Liver (tissue), 9 donors: ENCODE results near the gene DLAT. TPM values are rescaled to one million over a fixed set of nuclear protein-coding genes. Genes with fewer than 3 reads are reported as not detected.

ENCODE experiments used
- DNase-seq: peaks from one replicate; pipeline ENCODE4 v3.0.0-alpha.2; 2017; ENCODE audit warnings: low spot score
- H3K27ac ChIP-seq, 2 donors: one replicate each; pipeline ENCODE4 v1.7.0; 2013; ENCODE audit warnings: inconsistent platforms in 2 of 2, low read length in 2 of 2, control low read depth in 1 of 2, low read depth in 1 of 2, mild to moderate bottlenecking in 1 of 2
- H3K27me3 ChIP-seq, 4 donors: one replicate each; pipeline versions ENCODE4 v1.6.1 to v1.7.0; 2013; ENCODE audit warnings: low read length in 3 of 4, inconsistent platforms in 1 of 4, mild to moderate bottlenecking in 1 of 4, moderate library complexity in 1 of 4; ENCODE audit not compliant: control insufficient read depth in 4 of 4, insufficient read depth in 4 of 4
- H3K36me3 ChIP-seq, 4 donors: one replicate each; pipeline versions ENCODE4 v1.6.1 to v1.7.0; 2013; ENCODE audit warnings: low read length in 3 of 4, mild to moderate bottlenecking in 3 of 4, low read depth in 1 of 4, moderate library complexity in 1 of 4; ENCODE audit not compliant: control insufficient read depth in 4 of 4, insufficient read depth in 3 of 4
- H3K4me1 ChIP-seq, 4 donors: one replicate each; pipeline versions ENCODE4 v1.6.1 to v1.7.0; 2013; ENCODE audit warnings: low read length in 3 of 4, mild to moderate bottlenecking in 3 of 4, moderate library complexity in 1 of 4; ENCODE audit not compliant: control insufficient read depth in 4 of 4, insufficient read depth in 4 of 4
- H3K4me3 ChIP-seq, 3 donors: one replicate each; pipeline versions ENCODE4 v1.6.1 to v1.7.0; 2013; ENCODE audit warnings: low read length in 3 of 3, control low read depth in 1 of 3, low read depth in 1 of 3, mild to moderate bottlenecking in 1 of 3
- H3K9ac ChIP-seq, 2 donors: one replicate each; pipeline ENCODE4 v1.7.0; 2013; ENCODE audit warnings: low read length in 2 of 2, mild to moderate bottlenecking in 2 of 2, moderate library complexity in 2 of 2, control low read depth in 1 of 2, low read depth in 1 of 2
- H3K9me3 ChIP-seq, 4 donors: one replicate each; pipeline versions ENCODE4 v1.6.1 to v1.7.0; 2013; ENCODE audit warnings: low read length in 3 of 4; ENCODE audit not compliant: control insufficient read depth in 4 of 4
- ATF3 ChIP-seq: IDR thresholded peaks from 2 replicates; pipeline ENCODE4 v1.6.1; 2016; ENCODE audit warnings: antibody characterized with exemption
- EGR1 ChIP-seq, 2 donors: IDR thresholded peaks; 2 replicates each; pipeline ENCODE4 v1.6.1; 2016 to 2018; ENCODE audit warnings: antibody characterized with exemption in 2 of 2, low read depth in 2 of 2
- FOXA1 ChIP-seq: IDR thresholded peaks from 2 replicates; pipeline ENCODE4 v1.6.1; 2016; ENCODE audit warnings: antibody characterized with exemption
- FOXA2 ChIP-seq: IDR thresholded peaks from 2 replicates; pipeline ENCODE4 v1.6.1; 2016; ENCODE audit warnings: antibody characterized with exemption
- GABPA ChIP-seq, 2 donors: IDR thresholded peaks in 1 of 2; conservative IDR thresholded peaks in 1 of 2; 2 replicates each; pipeline ENCODE4 v1.6.1; 2016; ENCODE audit warnings: antibody characterized with exemption in 2 of 2, mild to moderate bottlenecking in 1 of 2, moderate library complexity in 1 of 2
- HNF4A ChIP-seq, 2 donors: conservative IDR thresholded peaks; 2 replicates each; pipeline ENCODE4 v1.6.1; 2016; ENCODE audit warnings: antibody characterized with exemption in 2 of 2, mild to moderate bottlenecking in 2 of 2
- HNF4G ChIP-seq: IDR thresholded peaks from 2 replicates; pipeline ENCODE4 v1.6.1; 2016; ENCODE audit warnings: antibody characterized with exemption
- JUND ChIP-seq, 2 donors: IDR thresholded peaks; 2 replicates each; pipeline ENCODE4 v1.6.1; 2016; ENCODE audit warnings: antibody characterized with exemption in 2 of 2
- NR2F2 ChIP-seq: IDR thresholded peaks from 2 replicates; pipeline ENCODE4 v1.6.1; 2016; ENCODE audit warnings: antibody characterized with exemption
- RAD21 ChIP-seq, 2 donors: IDR thresholded peaks; 2 replicates each; pipeline ENCODE4 v1.6.1; 2016; ENCODE audit warnings: antibody characterized with exemption in 2 of 2, mild to moderate bottlenecking in 2 of 2
- RXRA ChIP-seq, 2 donors: IDR thresholded peaks; 2 replicates each; pipeline ENCODE4 v1.6.1; 2017 to 2018; ENCODE audit warnings: antibody characterized with exemption in 2 of 2, mild to moderate bottlenecking in 1 of 2
- SP1 ChIP-seq: IDR thresholded peaks from 2 replicates; pipeline ENCODE4 v1.6.1; 2018; ENCODE audit warnings: antibody characterized with exemption, mild to moderate bottlenecking
- TAF1 ChIP-seq: conservative IDR thresholded peaks from 2 replicates; pipeline ENCODE4 v1.6.1; 2016; ENCODE audit warnings: antibody characterized with exemption, mild to moderate bottlenecking
- YY1 ChIP-seq: IDR thresholded peaks from 2 replicates; pipeline ENCODE4 v1.6.1; 2016; ENCODE audit warnings: antibody characterized with exemption, mild to moderate bottlenecking
- ZBTB33 ChIP-seq: IDR thresholded peaks from 2 replicates; pipeline ENCODE4 v1.6.1; 2016; ENCODE audit warnings: antibody characterized with exemption
- WGBS: extraction: QIAGEN DNeasy Blood & Tissue Kit; methylation state at CpG from one replicate; pipeline ENCODE4 v1.1.7; 2013; 5-methylcytosine and 5-hydroxymethylcytosine counted together
- polyA plus RNA-seq, 2 donors: library from polyadenylated mRNA; stranded (reverse) in 1 of 2; unstranded in 1 of 2; fragments of 200-250 nt in 1 of 2; fragments of >200 nt in 1 of 2; fragmentation: Nextera tagmentation in 1 of 2; extraction: Ambion mirVana in 1 of 2; gene quantifications; one replicate each; pipeline versions ENCODE4 v1.2.1 to v1.2.3, GENCODE V29; 2013 to 2015
- total RNA-seq, 2 donors: library from RNA; depleted of rRNA; stranded (reverse); fragments of >200 nt; gene quantifications; one replicate each; pipeline ENCODE4 v1.2.3, GENCODE V29; 2014
- TF ChIP-seq, protein P1 (sequence below): fragments of 150-350 bp; IDR thresholded peaks from 2 replicates; pipeline ENCODE4 v1.5.1; 2017; ENCODE audit warnings: improper control_type of control experiment, low read depth, low read length; ENCODE audit not compliant: missing input control
- TF ChIP-seq, protein P2 (sequence below): IDR thresholded peaks from 2 replicates; pipeline ENCODE4 v1.6.1; 2016; ENCODE audit warnings: antibody characterized with exemption
- TF ChIP-seq, protein P3 (sequence below): IDR thresholded peaks from 2 replicates; pipeline ENCODE4 v1.6.1; 2016; ENCODE audit warnings: antibody characterized with exemption, mild to moderate bottlenecking
- donor health status: healthy.
- donor health status: healthy.
- donor health status: healthy.
- donor health status: healthy.
- donor health status: healthy.

Gene DLAT
- total and polyA plus RNA-seq, 4 donors = 8.8 to 16.3 (median 13.2) TPM

GRCh38 chr11:112017538-112017937 lies 7.7 kb upstream of the DLAT start:
- peaks cover 0 to 22% (median 16%) of the 10 kb centered on the region in 4 donors for H3K4me1 ChIP-seq
- 38% methylated on average over 4 of the region's 4 CpGs for WGBS
- H3K9ac ChIP-seq = no peak overlapping the region
- no peak overlapping the region for H3K4me3 ChIP-seq
- H3K27me3 ChIP-seq = no peaks in the 10 kb centered on the region
- no peaks in the 10 kb centered on the region for H3K9me3 ChIP-seq
- no peak for DNase-seq
- peaks cover 0 to 18% (median 12%) of the 10 kb centered on the region in 4 donors for H3K36me3 ChIP-seq
- peak overlapping the region; percentile 76 to 96 for H3K27ac ChIP-seq
- TF ChIP-seq HNF4A (conservative IDR thresholded peaks at IDR 0.05) (peak; percentile 68 to 83), GABPA (IDR thresholded peaks at IDR 0.05 in 1 of 2, conservative IDR thresholded peaks at IDR 0.05 in 1 of 2) (no peak), NR2F2 (no peak), RXRA (IDR thresholded peaks at IDR 0.05) (peak; percentile 89 to 93), ATF3 (peak; percentile 74), JUND (IDR thresholded peaks at IDR 0.05) (peak; percentile 78 to 80), FOXA1 (peak; percentile 98), HNF4G (peak; percentile 56), RAD21 (IDR thresholded peaks at IDR 0.05) (peak in 1 of 2 donors; percentile 47), SP1 (peak; percentile 78), FOXA2 (peak; percentile 99), EGR1 (IDR thresholded peaks at IDR 0.05; ENCODE audit: low read depth in 2 of 2) (no peak), TAF1 (no peak), YY1 (no peak), ZBTB33 (no peak)
- TF ChIP-seq, protein P1, sequence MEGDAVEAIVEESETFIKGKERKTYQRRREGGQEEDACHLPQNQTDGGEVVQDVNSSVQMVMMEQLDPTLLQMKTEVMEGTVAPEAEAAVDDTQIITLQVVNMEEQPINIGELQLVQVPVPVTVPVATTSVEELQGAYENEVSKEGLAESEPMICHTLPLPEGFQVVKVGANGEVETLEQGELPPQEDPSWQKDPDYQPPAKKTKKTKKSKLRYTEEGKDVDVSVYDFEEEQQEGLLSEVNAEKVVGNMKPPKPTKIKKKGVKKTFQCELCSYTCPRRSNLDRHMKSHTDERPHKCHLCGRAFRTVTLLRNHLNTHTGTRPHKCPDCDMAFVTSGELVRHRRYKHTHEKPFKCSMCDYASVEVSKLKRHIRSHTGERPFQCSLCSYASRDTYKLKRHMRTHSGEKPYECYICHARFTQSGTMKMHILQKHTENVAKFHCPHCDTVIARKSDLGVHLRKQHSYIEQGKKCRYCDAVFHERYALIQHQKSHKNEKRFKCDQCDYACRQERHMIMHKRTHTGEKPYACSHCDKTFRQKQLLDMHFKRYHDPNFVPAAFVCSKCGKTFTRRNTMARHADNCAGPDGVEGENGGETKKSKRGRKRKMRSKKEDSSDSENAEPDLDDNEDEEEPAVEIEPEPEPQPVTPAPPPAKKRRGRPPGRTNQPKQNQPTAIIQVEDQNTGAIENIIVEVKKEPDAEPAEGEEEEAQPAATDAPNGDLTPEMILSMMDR = no peak
- TF ChIP-seq, protein P2, sequence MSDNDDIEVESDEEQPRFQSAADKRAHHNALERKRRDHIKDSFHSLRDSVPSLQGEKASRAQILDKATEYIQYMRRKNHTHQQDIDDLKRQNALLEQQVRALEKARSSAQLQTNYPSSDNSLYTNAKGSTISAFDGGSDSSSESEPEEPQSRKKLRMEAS = peak; percentile 19
- TF ChIP-seq, protein P3, sequence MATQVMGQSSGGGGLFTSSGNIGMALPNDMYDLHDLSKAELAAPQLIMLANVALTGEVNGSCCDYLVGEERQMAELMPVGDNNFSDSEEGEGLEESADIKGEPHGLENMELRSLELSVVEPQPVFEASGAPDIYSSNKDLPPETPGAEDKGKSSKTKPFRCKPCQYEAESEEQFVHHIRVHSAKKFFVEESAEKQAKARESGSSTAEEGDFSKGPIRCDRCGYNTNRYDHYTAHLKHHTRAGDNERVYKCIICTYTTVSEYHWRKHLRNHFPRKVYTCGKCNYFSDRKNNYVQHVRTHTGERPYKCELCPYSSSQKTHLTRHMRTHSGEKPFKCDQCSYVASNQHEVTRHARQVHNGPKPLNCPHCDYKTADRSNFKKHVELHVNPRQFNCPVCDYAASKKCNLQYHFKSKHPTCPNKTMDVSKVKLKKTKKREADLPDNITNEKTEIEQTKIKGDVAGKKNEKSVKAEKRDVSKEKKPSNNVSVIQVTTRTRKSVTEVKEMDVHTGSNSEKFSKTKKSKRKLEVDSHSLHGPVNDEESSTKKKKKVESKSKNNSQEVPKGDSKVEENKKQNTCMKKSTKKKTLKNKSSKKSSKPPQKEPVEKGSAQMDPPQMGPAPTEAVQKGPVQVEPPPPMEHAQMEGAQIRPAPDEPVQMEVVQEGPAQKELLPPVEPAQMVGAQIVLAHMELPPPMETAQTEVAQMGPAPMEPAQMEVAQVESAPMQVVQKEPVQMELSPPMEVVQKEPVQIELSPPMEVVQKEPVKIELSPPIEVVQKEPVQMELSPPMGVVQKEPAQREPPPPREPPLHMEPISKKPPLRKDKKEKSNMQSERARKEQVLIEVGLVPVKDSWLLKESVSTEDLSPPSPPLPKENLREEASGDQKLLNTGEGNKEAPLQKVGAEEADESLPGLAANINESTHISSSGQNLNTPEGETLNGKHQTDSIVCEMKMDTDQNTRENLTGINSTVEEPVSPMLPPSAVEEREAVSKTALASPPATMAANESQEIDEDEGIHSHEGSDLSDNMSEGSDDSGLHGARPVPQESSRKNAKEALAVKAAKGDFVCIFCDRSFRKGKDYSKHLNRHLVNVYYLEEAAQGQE = peak; percentile 39
